Uterus (tissue), 4 donors: ENCODE results near the gene AMBRA1. TPM values are rescaled to one million over a fixed set of nuclear protein-coding genes. Genes with fewer than 3 reads are reported as not detected.

Source experiments
- DNase-seq, 2 donors: peaks; one replicate each; pipeline ENCODE4 v3.0.0-alpha.2; 2019 to 2020
- H3K27ac ChIP-seq, 2 donors: fragments of 200-600 bp; sonication (generic); 1 replicate in 1 of 2; 2 replicates in 1 of 2; pipeline ENCODE4 v1.5.1; 2016 to 2018
- H3K27me3 ChIP-seq, 2 donors: fragments of 200-600 bp; sonication (generic); one replicate each; pipeline ENCODE4 v1.5.1; 2018 to 2019; ENCODE audit warnings: control low read depth in 1 of 2
- H3K36me3 ChIP-seq, 2 donors: fragments of 200-600 bp; sonication (generic); one replicate each; pipeline ENCODE4 v1.5.1; 2019; ENCODE audit warnings: control low read depth in 1 of 2
- H3K4me1 ChIP-seq, 2 donors: fragments of 200-600 bp; sonication (generic); one replicate each; pipeline ENCODE4 v1.5.1; 2018 to 2019; ENCODE audit warnings: control low read depth in 1 of 2
- H3K4me3 ChIP-seq, 2 donors: fragments of 200-600 bp; sonication (generic); 1 replicate in 1 of 2; 2 replicates in 1 of 2; pipeline ENCODE4 v1.5.1; 2018 to 2019; ENCODE audit warnings: mild to moderate bottlenecking in 1 of 2
- H3K9me3 ChIP-seq, 2 donors: fragments of 200-600 bp; sonication (generic); one replicate each; pipeline ENCODE4 v1.5.1; 2019; ENCODE audit warnings: control low read depth in 1 of 2
- CTCF ChIP-seq, 4 experiments: fragments of 200-600 bp in 2 of 4; fragments of 450-650 bp in 2 of 4; sonication (generic) in 2 of 4; IDR thresholded peaks; one replicate each; pipeline ENCODE4 v1.5.1; 2016 to 2019; ENCODE audit warnings: antibody characterized with exemption in 4 of 4, mild to moderate bottlenecking in 2 of 4, moderate library complexity in 1 of 4
- POLR2A ChIP-seq, 2 donors: fragments of 450-650 bp; IDR thresholded peaks; one replicate each; pipeline ENCODE4 v1.6.1; 2016; ENCODE audit warnings: antibody characterized with exemption in 2 of 2, mild to moderate bottlenecking in 1 of 2, moderate library complexity in 1 of 2
- intact Hi-C: fragments of 100-400 bp; cut with DNase I; formaldehyde crosslinking; loops from one replicate; pipeline ENCODE4 v1.15.1; 2023; ENCODE audit warnings: low total_unique reads
- total RNA-seq, 4 donors: library from RNA; depleted of rRNA in 3 of 4; stranded (reverse); fragments of >200 nt in 3 of 4; gene quantifications; one replicate each; pipeline versions ENCODE4 v1.1.0 to v1.2.4, GENCODE V29; 2014 to 2023
- donor health status: DM: yes; HTN: yes; CAD: no.

AMBRA1 gene
- total RNA-seq, 4 donors from 2014 or later: 22.6 to 55.3 (median 41.4) TPM

GRCh38 chr11:46463701-46464421 is 130.0 kb downstream of the AMBRA1 start:
- no peaks in the 10 kb centered on the region for H3K36me3 ChIP-seq
- no peak overlapping the region for H3K27ac ChIP-seq
- TF ChIP-seq POLR2A (IDR thresholded peaks at IDR 0.05) (no peak), CTCF (IDR thresholded peaks at IDR 0.05) (no peak)
- H3K9me3 ChIP-seq: no peaks in the 10 kb centered on the region
- no peaks in the 10 kb centered on the region for H3K27me3 ChIP-seq
- no peak for DNase-seq
- peaks cover 0 to 8% of the 10 kb centered on the region in 2 donors for H3K4me1 ChIP-seq
- intact Hi-C loops: no loop called here
- no peak overlapping the region for H3K4me3 ChIP-seq

- Histone ChIP-seq H3K4me3 (no peak overlapping the region), H3K9me3 (no peaks in the 10 kb centered on the region), H3K27ac (no peak overlapping the region), H3K36me3 (no peaks in the 10 kb centered on the region), H3K27me3 (no peaks in the 10 kb centered on the region), H3K4me1 (peaks cover 0 to 8% of the 10 kb centered on the region in 2 donors)
- intact Hi-C loops: no loop called here
- TF ChIP-seq POLR2A (IDR thresholded peaks at IDR 0.05) (no peak), CTCF (IDR thresholded peaks at IDR 0.05) (no peak)
- DNase-seq: no peak
These were observed 132.3 kb downstream of the AMBRA1 start for GRCh38 chr11:46461461-46461927.

- Histone ChIP-seq H3K9me3 (no peaks in the 10 kb centered on the region), H3K36me3 (no peaks in the 10 kb centered on the region), H3K4me3 (no peak overlapping the region), H3K27me3 (no peaks in the 10 kb centered on the region), H3K4me1 (no peaks in the 10 kb centered on the region), H3K27ac (no peak overlapping the region)
- no peak for DNase-seq
- intact Hi-C loops: no loop called here
- TF ChIP-seq POLR2A (IDR thresholded peaks at IDR 0.05): no peak
- TF ChIP-seq CTCF (IDR thresholded peaks at IDR 0.05): no peak
These were observed 135.3 kb downstream of the AMBRA1 start for GRCh38 chr11:46458491-46458890.

- no peaks in the 10 kb centered on the region for H3K4me1 ChIP-seq
- intact Hi-C loops: no loop called here
- TF ChIP-seq POLR2A (IDR thresholded peaks at IDR 0.05) (no peak), CTCF (IDR thresholded peaks at IDR 0.05) (no peak)
- DNase-seq: no peak
- no peaks in the 10 kb centered on the region for H3K9me3 ChIP-seq
- no peak overlapping the region for H3K4me3 ChIP-seq
- H3K27ac ChIP-seq: no peak overlapping the region
- no peaks in the 10 kb centered on the region for H3K36me3 ChIP-seq
- H3K27me3 ChIP-seq: no peaks in the 10 kb centered on the region
These were observed 136.0 kb downstream of the AMBRA1 start for GRCh38 chr11:46457659-46458424.

GRCh38 chr11:46457021-46457420 is 136.8 kb downstream of the AMBRA1 start:
- Histone ChIP-seq H3K4me3 (no peak overlapping the region), H3K4me1 (no peaks in the 10 kb centered on the region), H3K27ac (no peak overlapping the region), H3K27me3 (no peaks in the 10 kb centered on the region), H3K9me3 (no peaks in the 10 kb centered on the region), H3K36me3 (no peaks in the 10 kb centered on the region)
- intact Hi-C loops: no loop called here
- TF ChIP-seq POLR2A (IDR thresholded peaks at IDR 0.05) (no peak), CTCF (IDR thresholded peaks at IDR 0.05) (no peak)
- DNase-seq: no peak
